HG03103 (cell line): ENCODE data around the gene PKDCC.

Experiments used
- ATAC-seq: cut with Tn5 transposase; IDR thresholded peaks from one replicate; pipeline ENCODE4 v1.9.1; 2021; ENCODE audit warnings: low read depth; ENCODE audit not compliant: unreplicated experiment

PKDCC gene, protein sequence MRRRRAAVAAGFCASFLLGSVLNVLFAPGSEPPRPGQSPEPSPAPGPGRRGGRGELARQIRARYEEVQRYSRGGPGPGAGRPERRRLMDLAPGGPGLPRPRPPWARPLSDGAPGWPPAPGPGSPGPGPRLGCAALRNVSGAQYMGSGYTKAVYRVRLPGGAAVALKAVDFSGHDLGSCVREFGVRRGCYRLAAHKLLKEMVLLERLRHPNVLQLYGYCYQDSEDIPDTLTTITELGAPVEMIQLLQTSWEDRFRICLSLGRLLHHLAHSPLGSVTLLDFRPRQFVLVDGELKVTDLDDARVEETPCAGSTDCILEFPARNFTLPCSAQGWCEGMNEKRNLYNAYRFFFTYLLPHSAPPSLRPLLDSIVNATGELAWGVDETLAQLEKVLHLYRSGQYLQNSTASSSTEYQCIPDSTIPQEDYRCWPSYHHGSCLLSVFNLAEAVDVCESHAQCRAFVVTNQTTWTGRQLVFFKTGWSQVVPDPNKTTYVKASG

DNA sequence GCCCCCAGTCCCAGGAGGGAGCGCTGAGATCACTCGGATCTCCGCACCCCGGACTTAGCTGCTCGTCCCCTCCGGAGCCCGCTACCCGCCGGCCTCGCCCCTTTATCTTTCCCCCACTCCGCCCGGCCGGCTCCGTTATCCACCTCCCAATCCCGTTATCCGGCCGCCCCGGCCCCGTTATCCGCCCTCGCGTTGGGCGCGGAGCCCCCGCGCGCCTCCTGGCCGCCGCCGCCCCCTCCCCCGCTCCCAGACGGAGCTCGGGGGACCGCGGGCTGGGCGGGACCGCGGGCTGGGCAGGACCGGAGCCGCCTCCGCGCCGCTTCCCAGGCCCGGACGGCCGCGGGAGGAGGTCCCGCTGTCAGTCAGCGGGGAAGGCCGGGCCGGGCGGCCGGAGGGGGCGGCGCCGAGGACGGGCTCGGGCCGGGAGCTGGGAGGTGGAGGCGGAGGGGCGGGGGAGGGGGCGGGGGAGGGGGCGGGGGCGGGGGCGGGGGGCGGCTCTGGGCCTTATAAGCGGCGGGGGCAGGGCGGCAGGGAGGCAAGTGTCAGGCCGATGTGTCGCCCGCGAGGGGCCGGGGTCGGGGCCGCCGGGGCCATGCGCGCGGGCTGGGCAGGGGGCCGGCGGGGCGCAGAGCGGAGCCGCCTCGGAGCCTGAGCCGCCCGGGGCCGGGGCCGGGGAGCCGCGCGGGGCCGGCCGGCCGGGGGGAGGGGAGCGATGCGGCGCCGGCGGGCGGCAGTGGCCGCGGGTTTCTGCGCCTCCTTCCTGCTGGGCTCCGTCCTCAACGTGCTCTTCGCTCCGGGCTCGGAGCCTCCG is at the start of gene PKDCC:
Gene PKDCC, plus strand, starts transcription at position 534 of the 811 bp plus-strand sequence. Its CDS starts 179 bp downstream, at position 713.
- peak; percentile 58 for ATAC-seq

DNA sequence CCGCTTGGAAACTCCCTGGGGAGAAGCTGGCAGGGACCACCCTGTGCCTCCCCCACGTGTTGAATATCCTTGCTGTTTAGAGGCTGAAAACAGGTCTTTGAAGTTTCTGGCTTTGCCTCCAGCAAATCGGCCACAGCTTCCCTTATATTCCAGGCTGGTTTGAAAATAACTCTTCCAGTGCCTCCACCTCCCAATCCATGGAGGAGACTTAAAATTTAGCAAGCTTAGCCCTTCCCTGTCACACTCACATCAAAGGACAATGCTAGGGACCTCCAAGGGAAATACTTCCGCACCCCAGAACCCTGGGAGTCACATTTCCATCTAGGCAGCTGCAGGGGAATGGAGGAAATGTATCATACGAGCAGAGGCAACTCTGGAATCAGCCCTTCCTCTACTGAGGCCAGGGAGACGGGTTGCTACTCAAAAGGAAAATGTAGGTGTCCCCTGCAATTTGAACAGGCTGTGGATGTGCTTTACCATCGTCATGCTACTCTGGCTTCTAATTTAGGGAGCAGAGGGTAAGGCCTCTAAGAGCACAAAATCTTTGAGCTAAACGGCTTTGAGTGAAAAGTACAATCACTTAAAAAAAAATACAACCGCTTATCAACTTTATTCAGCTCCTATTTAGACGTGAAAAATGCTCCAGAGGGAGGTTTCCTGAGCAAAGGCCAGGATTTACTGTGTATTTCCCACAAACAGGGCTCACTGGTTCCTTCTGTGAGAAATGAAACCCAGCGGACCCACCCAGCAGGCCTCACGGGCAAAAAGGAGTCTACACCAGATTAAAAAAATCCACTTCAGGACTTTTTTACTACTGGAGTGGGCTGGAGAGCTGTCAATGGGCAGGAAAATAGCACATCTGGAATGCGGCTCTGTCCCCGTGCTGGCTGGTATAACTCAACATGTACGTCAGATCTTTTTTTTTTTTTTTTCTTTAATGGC is 49.4 kb upstream of the PKDCC start:
- ATAC-seq: no peak

DNA sequence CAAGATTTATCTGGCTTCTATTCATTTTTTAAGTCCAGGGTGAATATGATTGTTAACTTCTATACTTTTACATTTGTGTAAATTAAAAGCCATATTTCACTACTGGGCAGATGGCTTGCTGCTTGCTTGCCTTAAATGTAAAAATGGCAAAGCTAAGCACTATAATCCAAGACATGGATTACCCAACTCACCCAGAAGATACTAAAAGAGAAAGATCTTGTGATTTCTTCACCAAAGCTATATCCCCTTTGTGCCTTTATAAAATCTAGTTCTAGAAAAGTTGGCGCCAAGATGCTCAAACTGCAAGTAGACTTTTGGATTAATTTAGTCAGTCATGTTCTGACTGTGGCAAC is 48.7 kb upstream of the PKDCC start:
- ATAC-seq: no peak

DNA sequence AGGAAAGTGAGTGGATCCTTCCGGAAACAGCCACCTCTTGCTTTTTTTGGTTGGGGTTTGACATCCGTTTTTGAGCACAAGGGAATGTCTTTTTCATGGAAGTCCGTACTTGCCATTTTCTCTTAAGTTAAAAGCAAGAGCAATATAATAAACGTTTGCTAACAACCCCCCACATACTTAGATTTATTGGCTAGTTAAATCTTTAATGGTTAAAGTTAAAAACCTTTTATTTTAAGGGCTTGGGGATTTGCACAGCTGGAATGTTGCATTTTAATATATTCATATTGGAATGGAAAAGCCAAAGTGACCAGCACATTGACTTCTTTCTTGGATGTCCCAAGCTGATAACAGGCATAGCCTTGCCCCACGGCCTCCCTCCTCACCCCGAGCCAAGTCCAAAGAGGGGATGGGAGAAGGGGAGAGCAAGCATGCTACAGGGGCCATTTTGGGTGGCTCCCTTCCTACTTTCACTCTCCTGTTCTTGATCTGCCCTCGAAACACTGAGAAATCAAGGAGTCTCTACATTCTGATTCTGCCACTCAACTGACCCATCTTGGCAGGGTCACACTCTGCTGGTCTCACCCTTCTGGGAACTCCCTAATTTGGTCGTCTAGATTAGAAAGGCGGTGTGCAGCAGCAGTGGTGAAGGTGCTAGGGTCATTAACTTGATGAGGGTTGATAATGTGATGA is 48.1 kb upstream of the PKDCC start:
- no peak for ATAC-seq

DNA sequence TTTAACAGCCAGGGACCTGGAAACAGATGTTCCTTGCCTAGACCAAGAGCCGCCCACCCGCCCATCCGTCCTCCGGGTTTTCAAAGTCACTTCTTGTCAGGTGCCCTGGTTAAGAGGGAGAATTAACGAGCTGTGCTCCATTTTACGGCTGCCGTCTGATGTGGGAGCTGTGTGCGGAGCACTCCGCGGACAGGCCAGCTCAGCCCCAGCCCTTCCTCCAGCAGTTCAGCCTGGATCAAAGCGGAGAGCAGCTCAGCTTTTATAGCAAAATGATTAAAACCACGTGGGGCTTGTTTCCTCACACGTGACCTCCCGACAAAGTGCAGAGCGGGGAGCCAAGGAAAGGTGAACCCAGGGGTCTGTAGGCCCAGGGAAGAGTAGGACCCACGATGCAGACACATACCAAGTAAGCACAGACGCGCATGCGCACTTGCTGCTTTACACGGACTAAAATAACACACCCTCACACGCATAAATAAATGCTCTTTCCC is 46.1 kb upstream of the PKDCC start:
- no peak for ATAC-seq

DNA sequence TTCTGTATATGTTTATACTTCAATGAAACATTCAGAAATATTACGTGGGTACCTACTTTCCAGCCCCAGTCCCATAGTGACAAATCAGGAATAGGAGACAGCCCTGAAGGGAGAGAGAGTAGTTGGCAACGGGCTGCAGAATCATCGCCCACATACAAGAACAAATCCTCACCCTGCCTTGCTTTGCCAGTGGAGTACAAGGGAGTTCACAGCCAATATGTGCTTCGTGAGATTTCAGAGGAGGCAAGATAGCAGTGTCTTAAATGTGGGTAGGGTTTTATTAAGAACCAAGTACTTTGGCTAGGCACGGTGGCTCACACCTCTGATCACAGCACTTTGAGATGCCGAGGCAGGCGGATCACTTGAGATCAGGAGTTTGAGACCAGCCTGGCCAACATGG is 40.3 kb upstream of the PKDCC start:
- no peak for ATAC-seq

DNA sequence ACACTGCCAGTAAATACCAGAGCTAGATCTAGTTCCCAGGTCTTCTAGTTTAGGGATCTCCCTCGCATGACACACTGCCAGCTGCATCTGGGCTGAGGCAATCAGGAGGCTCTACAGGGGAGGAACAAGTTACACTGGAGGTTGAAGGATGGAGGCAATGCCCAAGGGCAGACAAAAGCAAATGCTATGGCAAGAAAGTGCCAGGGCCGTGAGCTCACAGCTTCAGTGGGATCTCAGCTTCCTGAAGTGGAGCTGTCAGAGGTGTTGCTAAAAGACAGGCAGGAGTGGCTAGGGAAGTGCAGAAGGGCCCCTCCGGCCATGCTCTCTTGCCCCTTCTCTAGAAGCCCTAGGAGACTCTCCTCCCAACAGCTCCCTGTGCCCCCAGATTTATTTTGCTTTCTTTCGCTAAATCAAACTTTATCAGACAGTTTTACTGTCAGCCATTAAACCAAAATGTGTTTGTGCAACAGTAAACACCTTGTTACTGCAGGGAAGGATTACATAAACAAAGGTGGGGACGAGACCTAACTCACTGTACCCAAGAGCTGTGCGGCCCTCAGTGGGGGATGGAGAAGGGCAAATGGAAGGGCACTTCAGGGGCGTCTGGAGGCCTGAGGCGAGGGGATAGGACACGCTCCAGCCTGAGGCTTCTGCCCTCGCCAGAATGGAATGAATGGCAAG is 39.4 kb upstream of the PKDCC start:
- no peak for ATAC-seq

DNA sequence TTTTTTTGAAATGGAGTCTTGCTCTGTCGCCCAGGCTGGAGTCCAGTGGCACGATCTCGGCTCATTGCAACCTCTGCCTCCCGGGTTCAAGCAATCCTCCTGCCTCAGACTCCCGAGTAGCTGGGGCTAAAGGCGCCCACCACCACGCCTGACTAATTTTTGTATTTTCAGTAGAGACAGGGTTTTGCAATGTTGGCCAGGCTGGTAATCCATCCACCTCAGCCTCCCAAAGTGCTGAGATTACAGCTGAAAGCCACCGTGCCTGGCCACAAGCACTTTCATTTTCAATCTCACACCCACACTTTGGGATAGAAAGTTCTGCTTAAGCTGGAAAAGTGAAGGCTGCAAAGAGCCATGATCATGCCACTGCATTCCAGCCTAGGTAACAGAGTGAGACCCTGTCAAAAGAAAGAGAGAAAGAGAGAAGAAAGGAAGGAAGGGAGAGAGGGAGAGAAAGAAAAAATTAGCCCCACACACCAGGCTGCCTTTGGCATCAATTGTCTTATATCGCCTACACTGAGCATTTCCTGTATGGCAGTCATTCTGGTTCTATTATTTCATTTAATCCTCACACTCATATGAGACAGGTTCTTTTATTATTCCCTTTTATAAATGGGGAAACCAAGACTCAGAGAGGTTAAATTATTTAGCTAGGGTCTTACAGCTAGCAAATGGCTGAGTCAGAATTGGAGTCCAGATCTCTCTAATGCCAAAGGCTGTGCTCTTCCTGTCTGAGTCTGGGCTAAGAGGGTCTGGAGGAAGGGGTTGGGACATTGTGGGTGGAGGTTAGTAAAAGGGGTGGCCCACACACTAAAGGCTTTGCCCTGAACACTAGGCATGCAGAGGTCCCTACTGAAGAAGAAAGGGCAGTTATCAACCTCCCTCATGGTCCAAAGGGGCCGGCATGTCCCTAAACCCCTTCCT is 37.9 kb upstream of the PKDCC start:
- no peak for ATAC-seq

DNA sequence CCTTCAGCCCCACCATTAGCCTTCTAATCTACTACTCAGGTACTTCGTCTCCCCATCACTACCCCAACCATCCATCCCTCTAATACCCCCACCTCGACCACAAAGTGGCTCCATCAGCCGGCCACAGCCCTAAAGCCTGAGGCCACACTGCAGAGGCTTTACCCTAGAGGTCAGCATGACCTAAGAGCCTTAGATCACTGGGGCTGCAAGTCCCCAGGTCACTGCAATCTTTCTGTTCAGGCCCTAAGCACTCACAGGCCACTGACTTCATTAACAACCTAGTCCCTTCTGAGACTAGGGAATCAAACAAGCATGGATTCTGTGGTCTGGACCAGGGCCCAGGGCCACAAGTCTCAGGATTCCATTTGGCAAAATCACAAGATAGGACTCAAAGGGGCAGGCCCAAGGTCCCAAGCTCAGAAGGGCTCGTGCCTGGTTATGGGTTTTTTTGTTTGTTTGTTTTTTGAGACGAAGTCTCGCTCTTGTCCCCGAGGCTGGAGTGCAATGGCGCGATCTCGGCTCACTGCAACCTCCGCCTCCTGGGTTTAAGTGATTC is 37.0 kb upstream of the PKDCC start:
- ATAC-seq: no peak

DNA sequence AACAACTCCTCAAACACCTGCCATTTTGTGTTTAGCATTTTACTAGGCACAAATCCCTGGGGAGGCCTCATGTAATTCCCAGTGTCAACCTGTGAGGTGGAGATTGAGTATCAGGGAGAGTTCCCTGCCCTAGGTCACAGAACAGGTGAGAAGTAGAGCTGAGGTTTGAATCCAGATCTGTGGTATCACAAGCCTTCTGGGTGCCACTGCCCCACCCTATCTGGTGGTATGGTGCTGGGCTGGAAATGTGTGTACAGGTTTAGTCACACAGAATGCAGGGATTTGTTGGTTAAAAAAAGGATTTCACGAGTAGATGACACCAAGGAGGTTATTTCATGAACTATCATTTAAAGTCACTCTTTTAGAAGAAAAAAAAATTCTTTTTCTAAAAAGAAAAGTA is 35.7 kb upstream of the PKDCC start:
- ATAC-seq: no peak

DNA sequence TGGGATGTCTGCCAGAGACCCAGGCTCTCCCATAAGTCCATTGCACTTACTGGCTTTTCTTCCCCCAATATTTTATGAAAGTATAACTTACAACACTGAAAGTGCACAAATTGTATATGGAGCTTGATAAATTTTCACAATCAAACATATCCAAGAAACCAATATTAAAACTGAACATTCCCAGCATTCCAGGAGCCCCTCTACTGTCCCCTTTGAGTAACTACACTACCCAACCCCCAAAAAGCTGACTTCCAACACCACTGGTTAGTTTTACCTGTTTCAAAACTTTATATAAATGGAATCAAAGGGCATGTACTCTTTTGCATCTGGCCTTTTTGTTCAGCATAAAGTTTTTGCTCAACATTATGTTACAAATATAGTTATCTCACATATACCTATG is 35.2 kb upstream of the PKDCC start:
- ATAC-seq: no peak

DNA sequence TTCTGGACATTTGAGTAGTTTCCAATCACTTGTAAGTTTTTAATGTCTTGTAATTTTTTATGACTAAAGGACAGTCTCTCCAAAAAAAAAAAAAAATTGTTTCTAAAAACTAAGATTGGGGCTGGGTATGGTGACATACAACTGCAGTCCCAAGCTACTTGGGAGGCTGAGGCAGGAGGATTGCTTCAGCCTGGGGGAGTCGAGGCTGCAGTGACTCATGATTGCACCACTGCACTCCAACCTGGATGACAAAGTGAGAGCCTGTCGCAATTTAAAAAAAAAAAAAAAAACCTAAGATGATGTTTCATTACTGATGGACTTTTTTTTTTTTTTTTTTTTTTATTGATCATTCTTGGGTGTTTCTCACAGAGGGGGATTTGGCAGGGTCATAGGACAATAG is 34.4 kb upstream of the PKDCC start:
- ATAC-seq: no peak

DNA sequence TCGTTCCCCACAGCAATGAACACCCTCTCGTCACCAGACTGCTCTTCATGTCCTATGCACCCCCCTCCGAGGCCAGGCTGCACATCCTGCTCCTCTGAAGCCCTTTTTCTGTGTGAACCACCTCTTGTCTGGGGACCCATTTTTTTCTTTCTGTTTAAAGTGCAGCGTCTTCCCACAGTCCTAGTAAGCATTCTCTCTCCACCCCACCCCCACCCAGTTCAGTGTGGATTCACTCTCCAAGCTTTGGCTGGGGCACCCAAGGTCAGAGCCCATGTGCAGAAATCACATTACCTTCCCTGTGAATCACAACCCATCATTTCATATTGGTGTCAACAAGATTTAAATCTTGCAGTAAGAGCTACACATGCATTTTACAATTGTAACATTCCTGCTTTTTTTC is 26.4 kb upstream of the PKDCC start:
- ATAC-seq: no peak

DNA sequence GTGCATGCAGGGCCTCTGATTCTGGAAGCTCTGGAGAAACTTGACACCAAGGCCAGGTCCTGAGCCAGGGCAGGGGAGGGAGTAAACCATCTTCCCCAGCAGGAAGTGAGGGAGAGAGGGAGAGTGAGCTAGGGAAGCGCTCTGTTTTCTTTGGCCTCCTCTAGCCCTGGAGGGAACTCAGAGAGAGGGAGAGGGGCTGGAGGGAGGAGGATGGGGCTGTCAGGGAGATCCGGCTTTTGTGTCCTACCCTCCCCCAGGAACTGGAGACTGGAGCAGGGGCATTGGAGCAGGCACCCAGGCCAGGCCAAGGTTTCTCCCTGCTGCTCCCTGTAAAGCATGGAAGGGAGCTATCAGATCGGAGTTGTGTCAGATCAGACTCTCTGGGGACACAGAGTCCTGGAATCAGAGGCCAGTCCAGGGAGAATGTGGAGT is 22.7 kb upstream of the PKDCC start:
- no peak for ATAC-seq

DNA sequence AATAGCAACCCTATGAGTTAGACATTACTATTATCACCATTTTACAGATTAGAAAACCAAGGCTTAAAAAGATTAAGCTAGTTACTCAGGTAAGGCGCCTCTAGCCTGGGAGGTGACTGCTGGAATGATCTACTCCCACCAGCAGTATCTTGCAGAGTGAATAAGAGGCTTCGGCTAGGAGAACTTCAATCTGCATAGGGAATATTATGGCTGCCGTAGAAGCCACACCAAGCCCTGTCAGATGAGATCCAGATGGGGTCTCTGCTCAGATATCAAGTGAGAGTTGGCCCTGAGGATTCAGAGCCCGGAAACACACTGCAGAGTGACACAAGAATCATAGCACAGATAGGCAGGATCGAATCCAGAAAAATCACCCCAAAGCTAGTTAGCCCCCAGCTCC is 21.5 kb upstream of the PKDCC start:
- ATAC-seq: no peak

DNA sequence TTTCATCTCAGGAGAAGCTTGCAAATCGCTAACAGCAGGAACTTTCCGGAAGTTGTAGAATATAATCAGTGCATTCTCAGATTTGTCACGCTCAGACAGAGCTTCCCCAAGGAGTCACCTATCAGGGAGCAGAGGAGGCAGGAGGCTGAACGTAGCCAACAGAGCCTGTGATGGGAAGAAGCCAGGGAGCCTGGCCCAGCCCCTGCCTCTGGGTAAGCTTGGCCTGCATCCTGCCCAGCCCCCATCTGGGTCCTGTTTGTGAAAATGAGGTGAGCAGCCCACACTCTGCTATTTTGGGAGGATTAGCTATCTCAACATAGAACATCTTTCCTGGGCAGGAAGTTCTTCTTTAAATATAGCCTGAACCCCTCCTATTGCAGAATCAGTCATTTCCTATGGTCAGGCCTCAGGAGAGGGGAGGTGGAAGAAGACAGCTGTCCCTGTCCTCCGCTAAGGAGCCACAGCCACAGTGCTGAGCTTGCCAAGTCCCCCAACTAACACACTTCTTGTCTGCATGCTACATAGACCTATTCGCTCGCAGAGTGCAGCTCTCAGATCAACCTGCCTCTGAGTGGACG is 19.2 kb upstream of the PKDCC start:
- peak; percentile 72 for ATAC-seq

DNA sequence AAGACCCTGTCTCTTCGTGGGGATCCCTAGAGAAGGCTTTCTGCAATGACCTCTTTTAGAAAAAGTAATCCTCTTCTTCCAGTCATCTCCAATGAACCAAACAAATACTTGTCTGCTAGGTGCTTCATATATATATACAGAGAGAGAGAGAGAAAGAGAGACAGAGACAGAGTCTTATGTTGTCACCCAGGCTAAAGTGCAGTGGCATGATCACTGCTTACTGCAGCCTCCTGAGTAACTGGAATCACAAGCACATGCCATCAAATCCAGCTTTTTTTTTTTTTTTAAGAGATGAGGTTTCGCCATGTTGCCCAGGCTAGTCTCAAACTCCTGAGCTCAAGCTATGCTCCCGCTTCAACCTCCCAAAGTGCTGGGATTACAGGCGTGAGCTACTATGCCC is 18.6 kb upstream of the PKDCC start:
- ATAC-seq: peak; percentile 10
